ENCODE measurements around the gene ABCD1.

DNA sequence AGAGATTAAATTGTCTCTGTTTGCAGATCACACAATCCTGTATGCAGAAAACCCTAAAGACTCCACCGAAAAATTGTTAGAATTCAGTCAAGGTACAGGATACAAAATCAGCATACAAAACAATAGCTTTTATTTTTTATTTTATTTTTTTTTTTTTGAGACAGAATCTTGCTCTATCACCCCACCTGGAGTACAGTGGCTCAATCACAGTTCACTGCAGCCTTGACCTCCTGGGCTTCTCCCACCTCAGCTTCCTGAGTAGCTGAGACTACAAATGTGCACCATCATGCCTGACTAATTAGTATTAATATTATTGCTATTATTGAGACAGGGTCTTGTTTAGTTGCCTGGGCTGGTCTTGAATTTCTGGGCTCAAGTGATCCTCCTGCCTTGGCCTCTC is 30.5 kb downstream of the ABCD1 start:
- TF ChIP-seq, protein P1, sequence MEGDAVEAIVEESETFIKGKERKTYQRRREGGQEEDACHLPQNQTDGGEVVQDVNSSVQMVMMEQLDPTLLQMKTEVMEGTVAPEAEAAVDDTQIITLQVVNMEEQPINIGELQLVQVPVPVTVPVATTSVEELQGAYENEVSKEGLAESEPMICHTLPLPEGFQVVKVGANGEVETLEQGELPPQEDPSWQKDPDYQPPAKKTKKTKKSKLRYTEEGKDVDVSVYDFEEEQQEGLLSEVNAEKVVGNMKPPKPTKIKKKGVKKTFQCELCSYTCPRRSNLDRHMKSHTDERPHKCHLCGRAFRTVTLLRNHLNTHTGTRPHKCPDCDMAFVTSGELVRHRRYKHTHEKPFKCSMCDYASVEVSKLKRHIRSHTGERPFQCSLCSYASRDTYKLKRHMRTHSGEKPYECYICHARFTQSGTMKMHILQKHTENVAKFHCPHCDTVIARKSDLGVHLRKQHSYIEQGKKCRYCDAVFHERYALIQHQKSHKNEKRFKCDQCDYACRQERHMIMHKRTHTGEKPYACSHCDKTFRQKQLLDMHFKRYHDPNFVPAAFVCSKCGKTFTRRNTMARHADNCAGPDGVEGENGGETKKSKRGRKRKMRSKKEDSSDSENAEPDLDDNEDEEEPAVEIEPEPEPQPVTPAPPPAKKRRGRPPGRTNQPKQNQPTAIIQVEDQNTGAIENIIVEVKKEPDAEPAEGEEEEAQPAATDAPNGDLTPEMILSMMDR (conservative IDR thresholded peaks at IDR 0.05; ENCODE audit: low read depth, low read length), result no peak; the same call in 1 of the 2 replicates
- TF ChIP-seq EZH2 (IDR thresholded peaks at IDR 0.05; ENCODE audit: low read length, unreplicated experiment), result no peak
